Lung (tissue), 12 donors: ENCODE measurements around the gene SQOR. TPM values are rescaled to one million over a fixed set of nuclear protein-coding genes. Genes with fewer than 3 reads are reported as not detected.
"Not testable (repeated sequence)": the region's sequence is repeated elsewhere in the genome, so short reads cannot be mapped to it uniquely, and the experiment has no call there.

Experiments used
- ATAC-seq: fragments of 200-7000 bp; cut with Tn5 transposase; one replicate; pipeline ENCODE4 v1.9.1; 2020; ENCODE audit warnings: moderate number of reproducible peaks; ENCODE audit not compliant: insufficient read depth, low FRiP score
- DNase-seq, 3 donors: peaks; one replicate each; pipeline ENCODE4 v3.0.0-alpha.2; 2013 to 2017
- H3K27ac ChIP-seq, 2 donors: one replicate each; pipeline ENCODE4 v1.5.1; 2013; ENCODE audit warnings: mild to moderate bottlenecking in 2 of 2, moderate library complexity in 2 of 2, control low read depth in 1 of 2, inconsistent platforms in 1 of 2, low read depth in 1 of 2, low read length in 1 of 2
- H3K27me3 ChIP-seq, 3 donors: one replicate each; pipeline ENCODE4 v1.5.1; 2013; ENCODE audit warnings: low read length in 2 of 3; ENCODE audit not compliant: control insufficient read depth in 3 of 3, insufficient read depth in 3 of 3
- H3K36me3 ChIP-seq, 4 donors: one replicate each; pipeline ENCODE4 v1.5.1; 2013; ENCODE audit warnings: low read length in 4 of 4, mild to moderate bottlenecking in 1 of 4, moderate library complexity in 1 of 4; ENCODE audit not compliant: control insufficient read depth in 4 of 4, insufficient read depth in 4 of 4
- H3K4me1 ChIP-seq, 5 donors: one replicate each; pipeline ENCODE4 v1.5.1; 2013; ENCODE audit warnings: low read length in 5 of 5, mild to moderate bottlenecking in 2 of 5, moderate library complexity in 1 of 5; ENCODE audit not compliant: control insufficient read depth in 5 of 5, insufficient read depth in 5 of 5
- H3K4me3 ChIP-seq: one replicate; pipeline ENCODE4 v1.5.1; 2013; ENCODE audit warnings: mild to moderate bottlenecking, control low read depth, moderate library complexity
- H3K9ac ChIP-seq, 2 donors: one replicate each; pipeline ENCODE4 v1.5.1; 2013; ENCODE audit warnings: low read length in 2 of 2, control low read depth in 1 of 2; ENCODE audit not compliant: insufficient read depth in 1 of 2
- H3K9me3 ChIP-seq, 4 donors: one replicate each; pipeline ENCODE4 v1.5.1; 2013; ENCODE audit warnings: low read length in 3 of 4, mild to moderate bottlenecking in 1 of 4, moderate library complexity in 1 of 4; ENCODE audit not compliant: control insufficient read depth in 4 of 4, insufficient read depth in 3 of 4
- WGBS, 2 donors: extraction: QIAGEN DNeasy Blood & Tissue Kit; methylation state at CpG; one replicate each; pipeline ENCODE4 v1.1.7; 2013; 5-methylcytosine and 5-hydroxymethylcytosine counted together
- polyA plus RNA-seq, 2 donors: library from polyadenylated mRNA; stranded (reverse); fragments of 200-250 nt; gene quantifications; one replicate each; pipeline ENCODE4 v1.2.1, GENCODE V29; 2013
- total RNA-seq, 2 donors: library from RNA; depleted of rRNA in 1 of 2; stranded (reverse); fragments of >200 nt in 1 of 2; gene quantifications; one replicate each; pipeline ENCODE4 v1.2.1, GENCODE V29; 2014 to 2021
- TF ChIP-seq, protein P1 (sequence below): IDR thresholded peaks from 2 replicates; pipeline ENCODE4 v1.5.1; 2012; ENCODE audit warnings: mild to moderate bottlenecking; ENCODE audit errors: control extremely low read depth, extremely low read depth
- donor health status: control.
- donor health status: control.
- donor health status: Bipolar disorder and iron deficiency.
- donor health status: healthy.
- donor health status: DM: yes; HTN: yes; CAD: no.

Gene SQOR
- total and polyA plus RNA-seq, 4 donors = 53.9 to 157 (median 99.3) TPM

- Histone ChIP-seq H3K27ac (peak overlapping the region in 1 of 2 donors; percentile 85), H3K9ac (no peak overlapping the region)
- 62 to 90% methylated on average over 3 of the region's 3 CpGs for WGBS, 2 donors
Observed at GRCh38 chr15:45646220-45646619, 11.4 kb downstream of the SQOR start.

DNA sequence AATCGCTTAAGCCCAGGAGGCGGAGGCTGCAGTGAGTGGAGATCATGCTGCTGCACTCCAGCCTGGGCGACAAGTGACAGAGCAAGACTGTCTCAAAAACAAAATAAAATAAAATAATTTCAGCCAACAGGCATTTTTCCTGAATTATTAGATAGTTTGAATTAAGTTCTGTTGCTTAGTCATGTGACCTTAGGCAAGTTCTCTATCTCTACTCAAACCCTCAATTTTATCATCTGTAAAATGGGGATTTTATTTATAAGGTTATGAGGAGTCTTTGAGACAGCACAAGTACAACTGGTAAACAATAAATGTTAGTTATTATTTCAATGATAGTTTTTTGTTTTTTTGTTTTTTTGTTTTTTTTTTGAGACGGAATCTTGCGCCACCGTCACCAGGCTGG, 13.0 kb downstream of the SQOR start:
- peaks cover 0 to 7% (median 0%) of the 10 kb centered on the region in 4 donors for H3K36me3 ChIP-seq
- no peak overlapping the region for H3K27ac ChIP-seq
- no peaks in the 10 kb centered on the region for H3K27me3 ChIP-seq
- H3K4me1 ChIP-seq = peaks cover 0 to 16% (median 4%) of the 10 kb centered on the region in 5 donors
- no peak overlapping the region for H3K9ac ChIP-seq
- WGBS, 2 donors = 94 to 98% methylated on average over 6 of the region's 6 CpGs
- DNase-seq (no peak), ATAC-seq (no peak)
- no peak overlapping the region for H3K4me3 ChIP-seq
- peaks cover 0 to 2% (median 0%) of the 10 kb centered on the region in 4 donors for H3K9me3 ChIP-seq
- TF ChIP-seq, protein P1, sequence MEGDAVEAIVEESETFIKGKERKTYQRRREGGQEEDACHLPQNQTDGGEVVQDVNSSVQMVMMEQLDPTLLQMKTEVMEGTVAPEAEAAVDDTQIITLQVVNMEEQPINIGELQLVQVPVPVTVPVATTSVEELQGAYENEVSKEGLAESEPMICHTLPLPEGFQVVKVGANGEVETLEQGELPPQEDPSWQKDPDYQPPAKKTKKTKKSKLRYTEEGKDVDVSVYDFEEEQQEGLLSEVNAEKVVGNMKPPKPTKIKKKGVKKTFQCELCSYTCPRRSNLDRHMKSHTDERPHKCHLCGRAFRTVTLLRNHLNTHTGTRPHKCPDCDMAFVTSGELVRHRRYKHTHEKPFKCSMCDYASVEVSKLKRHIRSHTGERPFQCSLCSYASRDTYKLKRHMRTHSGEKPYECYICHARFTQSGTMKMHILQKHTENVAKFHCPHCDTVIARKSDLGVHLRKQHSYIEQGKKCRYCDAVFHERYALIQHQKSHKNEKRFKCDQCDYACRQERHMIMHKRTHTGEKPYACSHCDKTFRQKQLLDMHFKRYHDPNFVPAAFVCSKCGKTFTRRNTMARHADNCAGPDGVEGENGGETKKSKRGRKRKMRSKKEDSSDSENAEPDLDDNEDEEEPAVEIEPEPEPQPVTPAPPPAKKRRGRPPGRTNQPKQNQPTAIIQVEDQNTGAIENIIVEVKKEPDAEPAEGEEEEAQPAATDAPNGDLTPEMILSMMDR = no peak

More at GRCh38 chr15:45646220-45646619, 11.4 kb downstream of the SQOR start:
- DNase-seq (no peak), ATAC-seq (no peak)
- Histone ChIP-seq H3K4me3 (no peak overlapping the region), H3K4me1 (peaks cover 0 to 19% (median 4%) of the 10 kb centered on the region in 5 donors), H3K9me3 (peaks cover 0 to 2% (median 0%) of the 10 kb centered on the region in 4 donors), H3K36me3 (peaks cover 0 to 5% (median 0%) of the 10 kb centered on the region in 4 donors), H3K27me3 (no peaks in the 10 kb centered on the region)
- TF ChIP-seq, protein P1 = no peak

GRCh38 chr15:45648521-45649200, 13.8 kb downstream of the SQOR start:
- H3K4me3 ChIP-seq = no peak overlapping the region
- ATAC-seq = no peak
- 70 to 83% methylated on average over 4 of the region's 4 CpGs for WGBS, 2 donors
- no peak for DNase-seq
- TF ChIP-seq, protein P1 = no peak
- H3K27ac ChIP-seq = peak overlapping the region in 1 of 2 donors; percentile 77
- no peaks in the 10 kb centered on the region for H3K27me3 ChIP-seq
- peaks cover 0 to 21% (median 4%) of the 10 kb centered on the region in 5 donors for H3K4me1 ChIP-seq
- peaks cover 0 to 7% (median 0%) of the 10 kb centered on the region in 4 donors for H3K36me3 ChIP-seq
- H3K9me3 ChIP-seq = peaks cover 0 to 2% (median 0%) of the 10 kb centered on the region in 4 donors
- no peak overlapping the region for H3K9ac ChIP-seq

- not testable (repeated sequence) for H3K9me3 ChIP-seq, H3K27ac ChIP-seq, H3K4me3 ChIP-seq, H3K36me3 ChIP-seq, H3K27me3 ChIP-seq, H3K9ac ChIP-seq, ATAC-seq, DNase-seq
- WGBS, 2 donors = 46 to 60% methylated on average over 11 of the region's 11 CpGs
- H3K4me1 ChIP-seq = peaks cover 0 to 18% (median 4%) of the 10 kb centered on the region in 5 donors
Observed at GRCh38 chr15:45650007-45650406, 15.2 kb downstream of the SQOR start.
